Activated CD8-positive, alpha-beta memory T cell treated with anti-CD3 and anti-CD28 coated beads, Interleukin-2, amount 50 U/mL, for 1 hour (primary cell): ENCODE results near the gene CEP85L.
"Not testable (repeated sequence)": the region's sequence is repeated elsewhere in the genome, so short reads cannot be mapped to it uniquely, and the experiment has no call there.

Source experiments
- DNase-seq: peaks from one replicate; pipeline ENCODE4 v3.0.0-alpha.2; 2020; ENCODE audit errors: extremely low read depth

Gene CEP85L

DNA sequence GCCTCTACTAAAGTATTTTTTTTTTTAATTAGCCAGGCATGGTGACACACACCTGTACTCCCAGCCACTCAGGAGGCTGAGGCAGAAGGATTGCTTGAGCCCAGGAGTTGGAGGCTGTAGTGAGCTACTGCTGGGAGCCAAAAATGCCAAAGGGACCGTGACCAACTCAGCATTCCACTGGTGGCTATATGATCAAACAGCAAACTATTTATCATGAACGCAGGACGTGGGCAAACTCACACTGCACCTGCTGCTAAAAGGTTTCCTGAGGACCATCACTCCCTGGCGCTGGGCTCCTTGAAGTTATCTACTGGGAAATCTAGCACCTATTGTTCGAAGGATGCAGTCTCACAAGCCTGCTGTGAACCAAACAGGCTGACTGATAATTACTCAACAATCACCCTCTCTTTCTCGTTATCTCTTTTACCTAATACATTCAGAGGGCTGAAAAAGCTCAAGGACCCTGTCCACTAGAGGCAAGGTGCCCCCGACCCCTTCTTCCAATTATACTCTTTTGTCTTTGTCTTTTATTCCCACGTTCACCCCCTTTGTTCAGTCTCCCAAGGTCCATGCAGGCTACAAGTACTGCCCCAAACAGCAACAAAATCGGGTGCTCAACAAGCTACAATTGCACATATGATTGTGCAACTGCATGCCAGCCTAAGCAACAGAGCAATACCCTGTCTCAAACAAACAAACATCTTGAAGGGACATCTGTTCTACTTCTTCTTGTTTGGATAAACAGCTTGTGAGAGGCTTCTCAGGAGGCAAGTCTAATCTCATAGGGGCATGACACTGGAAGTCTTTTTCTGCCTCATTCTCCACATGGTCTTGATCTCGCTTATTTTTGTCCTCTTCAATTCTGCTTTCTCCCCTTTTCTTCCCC is 151.0 kb downstream of the CEP85L start:
- no peak for DNase-seq

DNA sequence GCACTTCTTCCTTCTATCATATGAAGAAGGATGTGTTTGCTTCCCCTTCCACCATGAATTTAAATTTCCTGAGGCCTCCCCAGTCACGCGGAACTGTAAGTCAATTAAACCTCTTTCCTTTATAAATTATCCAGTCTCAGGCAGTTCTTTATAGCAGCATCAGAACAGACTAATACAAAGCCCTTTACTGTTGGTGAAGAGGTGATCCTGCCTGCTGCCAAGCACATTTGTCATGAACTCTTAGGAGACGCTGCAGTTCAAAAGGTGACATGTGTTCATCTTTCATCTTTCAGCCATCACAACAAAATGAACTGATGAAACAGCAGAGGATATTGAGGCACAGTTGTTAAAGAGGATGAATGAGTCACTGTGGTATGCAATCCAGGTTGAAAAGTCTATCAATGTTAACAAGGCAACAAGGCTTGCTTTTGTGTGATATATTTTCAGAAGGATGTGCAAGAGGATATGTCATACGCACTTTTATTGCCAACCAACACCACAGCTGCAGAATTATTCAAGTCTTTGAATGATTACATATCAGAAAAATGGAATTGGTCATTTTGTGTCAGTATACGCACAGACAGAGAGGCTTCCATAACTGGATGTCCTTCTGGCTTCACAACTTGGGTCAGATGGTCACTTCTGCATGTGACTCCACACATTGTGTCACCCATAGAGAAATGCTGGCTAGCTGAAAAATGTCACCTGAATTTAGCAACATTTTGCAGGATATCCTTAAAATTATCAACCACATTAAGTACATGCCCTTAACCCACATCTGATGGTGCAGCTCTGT is 155.7 kb downstream of the CEP85L start:
- DNase-seq = no peak

DNA sequence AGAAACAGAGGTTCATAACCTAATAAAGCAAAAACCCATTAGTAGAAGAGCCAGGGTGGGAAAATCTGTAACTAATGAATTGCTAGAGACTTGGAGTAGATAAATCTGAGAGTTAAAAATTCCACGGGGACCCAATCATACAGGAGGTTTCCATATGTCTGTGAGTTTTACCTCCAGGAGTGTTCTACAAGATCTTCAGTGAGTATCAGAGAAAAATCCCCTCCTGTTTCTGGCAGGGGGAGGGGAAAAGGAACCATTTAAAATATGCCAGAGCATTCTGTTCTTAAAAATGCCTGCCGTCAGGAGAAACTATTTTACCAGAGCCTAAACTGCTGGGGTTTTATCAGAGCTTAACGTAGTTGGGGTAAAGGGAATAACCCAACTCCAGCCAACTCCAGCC is 157.3 kb downstream of the CEP85L start:
- no peak for DNase-seq

DNA sequence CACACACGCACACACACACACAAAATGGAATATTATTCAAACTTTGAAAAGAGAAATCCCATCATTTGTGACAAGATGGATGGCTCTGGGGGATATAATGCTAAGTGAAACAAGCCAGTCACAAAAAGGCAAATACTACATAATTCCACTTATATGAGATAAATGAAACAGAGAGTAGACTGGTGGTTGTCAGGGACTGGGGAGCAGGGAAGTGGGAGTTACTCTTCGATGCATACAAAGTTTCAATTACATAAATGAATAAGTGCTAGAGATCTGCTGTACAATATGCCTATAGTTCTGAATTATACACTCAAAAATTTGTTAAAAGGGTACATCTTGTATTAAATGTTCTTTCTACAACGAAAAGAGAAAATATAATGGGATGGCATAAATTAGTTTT is 161.4 kb downstream of the CEP85L start:
- DNase-seq = no peak

DNA sequence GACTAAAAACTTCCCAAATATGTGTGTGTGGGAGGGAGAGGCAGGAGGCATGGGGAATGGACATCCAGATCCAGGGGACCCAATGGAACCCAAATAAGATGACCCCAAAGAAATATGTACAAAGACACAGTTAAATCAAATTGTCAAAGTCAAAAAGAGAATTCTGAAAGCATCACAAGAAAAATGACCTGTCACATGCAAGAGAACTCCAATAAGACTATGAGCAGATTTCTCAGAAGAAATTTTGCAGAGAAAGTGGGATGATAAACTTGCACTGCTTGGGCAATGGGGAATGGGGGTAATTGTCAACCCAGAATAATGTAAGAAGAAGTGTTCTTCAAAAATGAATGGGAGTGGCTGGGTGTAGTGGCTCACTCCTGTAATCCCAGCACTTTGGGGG is 162.8 kb downstream of the CEP85L start:
- DNase-seq = no peak

DNA sequence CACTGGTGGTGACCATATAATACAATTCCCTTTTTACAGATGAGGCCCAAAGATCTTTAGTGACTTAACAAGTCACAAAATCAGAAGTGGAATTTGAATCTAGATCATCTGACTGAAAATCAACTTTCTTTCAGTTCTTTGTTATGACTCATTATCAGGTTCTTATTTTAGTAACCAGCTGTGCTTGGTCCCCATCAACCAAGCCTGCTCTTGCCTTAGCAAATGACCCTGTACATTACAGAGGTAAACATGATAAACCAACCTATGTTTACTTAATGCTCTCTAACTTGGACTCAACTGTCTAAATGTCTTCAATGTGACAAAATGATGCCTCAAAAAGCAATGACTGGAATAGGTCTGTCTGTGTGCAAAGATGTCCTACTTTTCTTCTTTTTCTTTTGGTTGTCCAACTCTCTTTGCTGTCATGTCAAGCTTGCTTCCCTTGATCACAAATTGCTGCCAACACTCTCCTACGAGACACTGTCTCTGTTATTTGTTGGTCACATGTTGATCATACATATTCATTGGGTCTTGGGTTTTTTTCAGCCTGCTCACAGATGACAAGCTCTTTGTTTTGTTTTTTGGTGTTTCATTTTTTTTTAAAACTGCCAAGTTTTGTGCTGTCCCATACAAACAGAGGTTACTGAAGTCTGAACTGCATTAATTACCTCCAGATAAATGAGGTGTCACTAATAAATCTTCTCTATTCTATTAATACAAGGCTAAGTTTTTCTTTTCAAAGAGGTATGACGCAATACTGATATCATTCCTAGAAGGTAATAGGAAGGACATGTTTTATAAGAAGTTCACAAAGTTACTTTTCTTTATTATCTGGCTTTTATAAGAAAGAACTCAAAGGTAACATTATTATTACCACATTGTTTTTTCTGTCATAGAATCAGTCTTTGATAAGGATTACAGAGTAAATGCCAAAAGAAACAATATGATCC is 165.5 kb downstream of the CEP85L start:
- no peak for DNase-seq

DNA sequence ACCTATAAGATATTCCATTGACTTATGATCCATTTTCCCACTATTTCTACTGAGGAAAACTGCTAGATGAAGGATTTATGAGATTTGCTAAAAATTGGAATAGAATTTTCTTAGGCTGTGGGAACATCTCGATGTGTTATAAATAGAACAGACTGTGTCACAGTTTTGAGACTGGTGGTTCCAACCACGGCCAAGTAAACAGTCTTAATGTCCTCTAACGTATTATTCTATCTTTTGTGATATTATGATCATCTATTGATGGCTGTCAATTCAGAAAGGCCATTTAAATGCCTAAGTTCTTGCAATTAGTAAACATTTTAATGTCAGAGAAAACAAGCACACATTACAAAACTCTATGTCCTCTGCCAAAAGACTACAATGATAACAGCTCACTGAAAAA is 174.8 kb downstream of the CEP85L start:
- no peak for DNase-seq

DNA sequence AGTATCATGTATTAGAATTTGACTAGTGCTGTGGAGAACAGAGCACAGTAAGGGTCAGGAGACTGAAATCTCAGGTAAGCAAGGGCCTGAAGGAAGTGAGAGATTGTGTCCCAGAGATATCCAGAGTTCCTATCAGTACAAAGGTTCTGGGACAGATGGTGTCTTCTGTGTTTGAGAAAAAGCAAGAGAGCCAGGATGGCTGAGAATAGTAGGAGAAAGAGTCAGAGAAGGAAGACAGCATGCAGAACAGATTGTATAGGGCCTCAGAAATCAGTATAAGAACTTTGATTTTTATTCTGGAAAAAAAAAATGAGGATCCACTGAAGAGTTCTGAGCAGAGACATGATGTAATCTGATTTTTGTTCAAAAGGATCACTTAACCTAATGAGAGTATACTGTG is 178.1 kb downstream of the CEP85L start:
- no peak for DNase-seq

DNA sequence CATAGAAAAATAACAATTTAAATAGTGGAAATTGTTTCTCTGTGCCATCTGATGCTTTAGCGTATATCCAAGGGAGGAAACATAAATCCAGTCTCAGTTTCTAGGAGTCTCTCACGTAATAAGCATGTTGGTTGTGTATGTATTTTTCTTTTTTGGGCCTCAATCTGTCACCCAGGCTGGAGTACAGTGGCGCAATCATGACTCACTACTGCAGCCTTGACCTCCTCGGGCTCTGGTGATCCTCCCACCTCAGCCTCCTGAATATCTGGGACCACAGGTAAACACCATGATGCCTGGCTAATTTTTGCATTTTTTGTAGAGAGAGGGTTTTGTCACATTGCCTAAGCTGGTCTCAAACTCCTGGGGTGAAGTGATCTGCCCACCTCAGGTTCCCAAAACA is 181.9 kb downstream of the CEP85L start:
- DNase-seq = no peak

DNA sequence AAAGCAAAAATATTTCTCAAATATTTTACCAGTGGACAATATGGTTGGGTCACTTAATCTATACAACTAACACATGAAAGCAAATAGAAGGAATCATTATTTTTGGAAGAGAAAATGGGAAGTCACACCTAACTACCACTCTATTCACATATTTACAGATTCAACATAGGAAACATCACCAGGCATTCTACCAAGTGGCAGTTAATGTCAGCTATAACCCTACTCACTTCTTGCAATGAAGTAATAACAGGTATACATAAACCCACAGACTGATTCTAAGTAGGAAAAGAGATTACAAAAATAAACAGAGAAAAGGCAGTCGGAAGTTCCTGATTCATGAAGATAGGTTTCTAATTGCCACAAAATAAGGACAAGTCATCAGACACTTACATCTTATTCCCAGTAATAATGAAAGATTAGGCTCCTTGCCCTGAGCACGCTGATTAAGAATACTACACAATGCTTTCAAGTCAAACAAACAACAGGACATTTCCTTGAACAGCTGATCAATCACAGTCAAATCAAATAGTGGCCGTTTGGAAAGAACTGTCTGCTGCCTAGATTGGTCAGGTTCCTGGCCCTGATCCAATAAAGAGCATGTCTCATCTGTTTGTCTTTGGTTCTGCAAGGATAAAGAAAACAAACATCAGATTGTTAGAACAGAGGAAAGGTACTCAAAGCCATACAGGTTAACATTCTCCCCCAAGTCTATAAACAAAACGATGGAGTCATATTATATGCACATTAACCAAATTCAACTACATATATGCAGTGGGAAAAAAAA is 182.5 kb downstream of the CEP85L start:
- no peak for DNase-seq

DNA sequence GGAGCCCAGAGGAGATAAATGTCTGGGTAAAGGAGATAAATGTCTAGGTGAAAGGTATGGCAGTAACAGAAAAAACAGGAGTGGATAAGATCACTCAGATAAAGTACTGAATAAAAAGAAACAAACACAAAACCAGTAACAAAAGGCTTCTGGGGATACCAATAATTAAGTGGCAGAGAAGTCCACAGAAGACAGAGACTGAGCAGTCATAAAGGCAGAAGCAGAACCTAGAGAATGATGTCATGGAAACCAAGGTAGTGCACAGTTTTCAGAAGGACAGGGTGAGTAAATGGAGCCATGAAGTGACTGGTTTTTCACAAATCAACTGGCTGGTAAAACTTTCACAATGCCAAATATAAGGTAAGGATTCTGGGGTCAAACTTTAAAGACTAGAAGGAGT is 184.2 kb downstream of the CEP85L start:
- no peak for DNase-seq

DNA sequence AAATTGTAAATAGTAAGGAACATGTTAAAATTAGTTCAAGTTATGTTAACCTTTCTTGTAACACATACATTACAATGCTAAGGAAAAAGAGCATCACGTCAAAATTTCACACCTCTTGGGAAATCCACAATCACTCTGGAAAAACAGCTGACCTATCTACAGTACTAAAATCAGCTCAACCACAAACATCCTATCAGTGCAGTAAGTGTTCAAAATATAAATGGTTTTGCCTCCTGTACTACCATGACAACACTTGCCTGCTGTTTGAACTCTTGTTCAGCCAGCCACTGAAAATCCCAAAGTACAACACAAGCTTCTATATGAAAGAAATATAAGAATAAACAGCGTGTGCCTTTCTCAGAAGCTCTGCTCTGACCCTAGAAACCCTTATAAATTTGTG is 186.8 kb downstream of the CEP85L start:
- DNase-seq = no peak

DNA sequence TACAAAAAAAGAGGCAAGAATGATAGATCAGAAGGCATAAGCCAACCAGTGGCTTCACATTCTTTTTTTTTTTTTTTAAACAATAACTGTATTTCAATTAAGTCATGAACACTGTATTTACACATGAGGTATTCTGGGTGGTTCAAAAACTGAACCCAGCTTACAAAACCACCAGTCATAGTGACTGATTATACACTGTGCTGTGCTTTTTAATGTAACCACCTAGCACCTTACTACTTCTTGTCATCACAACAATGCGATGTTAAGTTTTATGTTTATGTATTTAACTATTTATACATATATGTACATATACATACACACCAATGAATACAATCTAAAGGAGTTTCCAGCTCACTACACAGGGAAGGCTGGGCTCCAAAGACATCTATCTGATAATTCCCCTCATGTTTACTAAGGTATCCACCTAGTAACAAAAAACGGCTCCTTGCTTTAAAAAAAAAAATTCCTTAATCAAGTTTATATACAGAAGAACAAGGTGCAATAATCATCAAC is 190.4 kb downstream of the CEP85L start:
- no peak for DNase-seq

DNA sequence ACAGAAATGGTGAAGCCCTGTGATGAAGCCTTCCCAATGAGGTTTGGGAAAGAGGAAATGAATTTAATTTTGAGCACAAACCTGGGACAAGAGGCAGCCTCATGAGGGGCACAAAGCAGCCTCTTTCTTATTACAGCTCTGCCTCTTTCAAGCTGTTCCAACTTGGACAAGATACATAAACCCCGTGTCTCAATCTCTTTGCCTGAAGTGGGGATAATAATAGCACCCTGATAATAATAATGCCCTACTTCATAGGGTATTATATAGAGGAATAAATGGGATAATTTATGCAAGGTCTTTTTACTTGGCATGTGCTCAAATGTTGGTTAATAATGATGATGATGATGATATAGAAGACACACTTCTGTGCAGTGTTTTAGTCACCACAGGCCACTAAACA is 194.4 kb downstream of the CEP85L start:
- DNase-seq = no peak

DNA sequence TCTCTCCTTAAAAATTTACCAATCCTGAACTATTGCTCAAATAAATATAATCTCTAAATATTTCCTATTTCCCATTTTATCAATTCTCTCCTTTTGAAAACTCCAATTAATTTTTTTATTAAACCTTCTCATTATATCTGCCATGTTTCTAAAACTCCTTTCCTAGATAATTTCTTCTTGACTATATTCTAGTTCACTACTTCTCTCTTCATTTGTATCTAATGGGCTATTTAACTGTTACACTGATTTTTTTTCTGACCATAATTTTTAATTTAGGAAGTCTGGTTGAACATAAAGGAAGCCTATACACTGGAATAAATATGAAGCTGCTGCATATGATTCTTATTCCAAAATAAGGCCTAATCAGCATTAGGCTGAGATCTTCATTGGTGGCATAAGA is 199.6 kb downstream of the CEP85L start:
- no peak for DNase-seq

DNA sequence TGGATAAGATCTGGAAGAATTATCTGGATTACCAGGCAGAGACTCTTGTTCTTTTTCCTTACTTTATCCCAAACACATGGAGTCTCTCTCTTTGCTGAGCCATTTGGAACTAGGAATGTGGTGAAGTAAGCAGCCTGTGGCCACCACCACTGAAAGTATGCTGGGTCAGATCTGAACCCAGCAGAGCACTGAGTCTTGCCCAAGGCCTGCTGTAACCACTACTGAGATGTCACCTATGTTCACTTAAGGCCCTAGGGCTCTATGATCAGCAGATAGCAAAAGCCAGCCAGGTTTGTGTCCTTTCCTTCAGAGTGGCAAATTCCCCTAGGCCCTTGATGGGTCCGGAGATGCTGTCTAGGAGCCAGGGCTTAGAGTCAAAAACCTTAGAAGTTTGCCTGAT is 206.6 kb downstream of the CEP85L start:
- no peak for DNase-seq

DNA sequence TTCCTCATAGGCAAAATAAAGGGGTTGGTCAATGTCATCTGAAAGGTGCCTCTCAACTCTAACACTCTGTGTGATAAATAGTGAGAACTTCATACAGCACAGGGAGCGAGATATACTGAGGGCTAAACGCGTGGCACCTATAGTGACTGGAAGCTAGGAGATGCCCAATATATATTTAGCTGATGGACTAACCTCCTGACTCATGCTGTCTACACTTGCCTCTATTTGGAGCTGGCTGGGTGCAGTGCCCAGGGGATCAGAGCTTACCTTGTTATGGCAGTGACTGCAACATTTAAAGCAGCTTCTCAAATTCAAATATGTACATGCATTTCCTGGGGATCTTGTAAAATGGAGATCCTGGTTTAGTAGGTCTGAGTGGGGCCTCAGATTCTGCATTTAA is 214.9 kb downstream of the CEP85L start:
- no peak for DNase-seq

DNA sequence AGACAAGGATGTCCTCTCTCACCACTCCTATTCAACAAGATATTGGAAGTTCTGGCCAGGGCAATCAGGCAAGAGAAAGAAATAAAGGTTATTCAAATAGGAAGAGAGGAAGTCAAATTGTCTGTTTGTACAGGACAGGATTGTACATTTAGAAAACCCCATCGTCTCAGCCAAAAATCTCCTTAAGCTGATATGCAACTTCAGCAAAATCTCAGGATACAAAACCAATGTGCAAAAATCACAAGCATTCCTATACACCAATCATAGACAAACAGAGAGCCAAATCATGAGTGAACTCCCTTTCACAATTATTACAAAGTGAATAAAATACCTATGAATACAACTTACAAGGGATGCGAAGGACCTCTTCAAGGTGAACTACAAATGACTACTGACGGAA is 217.2 kb downstream of the CEP85L start:
- DNase-seq = not testable (repeated sequence)

DNA sequence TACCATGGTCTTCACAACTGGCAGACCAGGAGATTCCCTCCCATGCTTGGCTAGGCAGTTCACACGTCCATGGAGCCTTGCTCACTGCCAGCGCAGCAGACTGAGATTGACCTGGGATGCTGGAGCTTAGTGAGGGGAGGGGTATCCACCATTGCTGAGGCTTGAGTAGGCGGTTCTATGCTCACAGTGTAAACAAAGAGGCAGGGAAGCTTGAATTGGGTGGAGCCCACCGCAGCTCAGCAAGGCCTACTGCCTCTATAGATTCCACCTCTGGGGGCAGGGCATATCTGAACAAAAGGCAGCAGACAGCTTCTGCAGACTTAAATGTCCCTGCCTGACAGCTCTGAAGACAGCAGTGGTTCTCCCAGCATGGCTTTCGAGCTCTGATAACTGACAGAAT is 230.1 kb downstream of the CEP85L start:
- DNase-seq = not testable (repeated sequence)

DNA sequence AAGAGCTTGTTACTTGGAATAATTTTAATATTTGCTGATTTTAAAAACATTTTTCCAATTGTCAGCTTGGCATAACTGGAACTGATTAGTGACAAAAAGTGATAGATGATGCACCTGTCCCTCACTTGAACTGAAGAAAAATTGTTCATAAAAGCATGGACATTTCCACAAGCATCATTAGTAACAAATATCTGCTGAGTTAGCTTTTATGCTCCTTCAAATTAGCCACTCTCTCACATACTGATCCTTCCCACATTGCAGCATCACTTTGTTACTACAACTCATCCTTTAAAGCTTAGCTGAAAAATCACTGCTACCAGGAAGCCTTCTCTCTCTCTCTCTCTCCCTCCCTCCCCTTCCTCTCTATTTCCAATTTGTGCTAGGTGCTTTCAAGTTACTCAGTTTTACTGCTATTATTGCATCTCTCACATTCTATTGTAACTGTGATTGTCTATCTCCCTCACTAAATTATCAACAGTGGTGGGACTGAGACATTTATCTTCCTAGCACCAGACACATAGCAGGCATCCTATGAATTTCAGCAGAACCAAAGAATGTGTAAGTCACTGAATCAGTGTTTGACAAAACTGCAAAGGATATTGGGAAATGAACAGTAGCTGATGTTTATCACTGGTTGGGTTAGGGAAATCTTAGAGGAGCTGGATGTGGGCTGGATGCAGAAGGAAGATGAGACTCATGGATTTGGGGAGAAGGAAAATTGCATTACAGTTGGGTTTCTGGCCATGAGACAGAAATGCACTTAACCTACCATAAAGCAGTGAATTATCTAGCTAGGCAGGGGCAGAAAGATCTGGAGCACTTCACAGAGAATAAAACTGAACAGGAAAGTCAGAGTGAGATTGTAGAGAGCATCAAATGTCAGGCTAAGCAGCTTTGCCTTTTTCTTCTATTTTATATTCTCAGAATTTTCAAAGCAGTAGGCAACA is 231.7 kb downstream of the CEP85L start:
- DNase-seq = no peak
